ENCODE data around the gene MSL3B.

Gene MSL3B

GRCh38 chr2:233839447-233839820 is 28.8 kb downstream of the MSL3B start:
- no peak for DNase-seq
- no peaks in the 10 kb centered on the region for H3K27me3 Mint-ChIP-seq (ENCODE audit: low read depth)
- peaks cover 10% of the 10 kb centered on the region for H3K4me1 Mint-ChIP-seq (ENCODE audit: low read depth)
- CTCF ChIA-PET = no interaction called here
- no peaks in the 10 kb centered on the region for H3K9me3 Mint-ChIP-seq
- H3K36me3 Mint-ChIP-seq (ENCODE audit: low read depth) = peaks cover 96% of the 10 kb centered on the region
- H3K4me3 Mint-ChIP-seq = no peak overlapping the region
- intact Hi-C loops (cut with micrococcal nuclease) = no loop called here
- H3K27ac Mint-ChIP-seq = no peak overlapping the region

DNA sequence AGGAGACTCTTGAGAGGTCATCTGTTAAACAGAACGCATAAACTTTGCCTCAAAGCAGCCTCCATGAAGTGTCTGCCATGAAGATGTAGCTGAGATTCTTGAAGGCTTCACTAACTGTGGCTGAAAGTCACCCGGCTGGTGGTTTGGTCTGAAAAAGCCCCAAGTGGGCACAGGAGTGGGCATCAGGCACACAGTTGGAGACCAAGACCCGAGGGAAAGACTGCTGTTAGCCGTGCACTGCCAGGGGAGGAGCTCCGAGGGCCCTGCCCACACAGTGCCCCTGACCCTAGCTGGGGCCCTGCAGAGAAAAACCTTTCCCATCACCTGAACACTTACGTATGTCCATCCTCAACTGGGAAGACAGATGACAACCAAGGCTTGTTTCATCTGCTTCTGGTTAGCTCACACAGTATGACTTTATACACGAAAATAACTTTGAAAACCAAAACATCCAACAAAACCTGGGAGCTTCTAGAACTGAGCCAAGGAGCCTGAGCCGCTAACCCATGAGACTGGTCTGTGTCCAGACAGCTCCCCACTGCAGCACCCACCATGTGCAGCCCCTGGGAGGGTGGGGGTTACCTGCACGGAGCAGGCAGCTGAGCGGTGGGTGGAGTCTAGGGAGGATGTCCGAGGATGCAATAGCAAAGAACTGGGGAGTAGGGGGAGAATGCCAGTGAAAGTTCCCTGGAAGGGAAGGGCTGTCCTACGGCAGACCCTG is 29.3 kb downstream of the MSL3B start:
- CTCF ChIA-PET = no interaction called here
- Mint-ChIP-seq H3K4me1 (ENCODE audit: low read depth) (peaks cover 10% of the 10 kb centered on the region), H3K36me3 (ENCODE audit: low read depth) (peaks cover 92% of the 10 kb centered on the region), H3K9me3 (no peaks in the 10 kb centered on the region), H3K4me3 (no peak overlapping the region), H3K27ac (no peak overlapping the region), H3K27me3 (ENCODE audit: low read depth) (no peaks in the 10 kb centered on the region)
- DNase-seq = no peak
- intact Hi-C loops (cut with micrococcal nuclease) = no loop called here

- Mint-ChIP-seq H3K4me1 (ENCODE audit: low read depth) (peaks cover 10% of the 10 kb centered on the region), H3K27ac (no peak overlapping the region), H3K4me3 (no peak overlapping the region), H3K36me3 (ENCODE audit: low read depth) (peaks cover 85% of the 10 kb centered on the region), H3K27me3 (ENCODE audit: low read depth) (no peaks in the 10 kb centered on the region), H3K9me3 (no peaks in the 10 kb centered on the region)
- no peak for DNase-seq
- CTCF ChIA-PET = no interaction called here
- intact Hi-C loops (cut with micrococcal nuclease) = no loop called here
These were observed 29.9 kb downstream of the MSL3B start for GRCh38 chr2:233838251-233838650.

GRCh38 chr2:233837694-233838229 is 30.4 kb downstream of the MSL3B start:
- no peaks in the 10 kb centered on the region for H3K27me3 Mint-ChIP-seq (ENCODE audit: low read depth)

DNA sequence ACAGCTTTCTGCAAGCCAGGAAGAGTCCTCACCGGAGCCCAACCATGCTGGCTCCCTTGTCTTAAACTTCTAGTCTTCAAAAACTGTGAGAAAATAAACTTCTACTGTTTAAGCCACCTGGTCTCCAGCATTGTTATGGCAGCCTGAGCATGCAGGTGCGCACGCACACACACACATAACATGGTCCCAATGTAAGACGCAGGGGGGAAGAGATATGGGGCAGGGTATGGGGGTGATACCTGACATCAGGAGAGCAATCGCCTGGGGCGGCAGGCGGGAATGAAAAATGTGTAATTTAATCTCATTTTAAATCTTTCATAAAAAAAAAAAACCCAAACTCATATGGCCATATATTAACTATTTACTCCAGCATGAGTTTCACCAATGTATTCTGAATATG is 31.8 kb downstream of the MSL3B start:
- intact Hi-C loops (cut with micrococcal nuclease) = no loop called here
- no peak overlapping the region for H3K27ac Mint-ChIP-seq
- H3K4me3 Mint-ChIP-seq = no peak overlapping the region
- peaks cover 67% of the 10 kb centered on the region for H3K36me3 Mint-ChIP-seq (ENCODE audit: low read depth)
- no peaks in the 10 kb centered on the region for H3K9me3 Mint-ChIP-seq
- peaks cover 10% of the 10 kb centered on the region for H3K4me1 Mint-ChIP-seq (ENCODE audit: low read depth)
- CTCF ChIA-PET = no interaction called here
- H3K27me3 Mint-ChIP-seq (ENCODE audit: low read depth) = no peaks in the 10 kb centered on the region
- DNase-seq = no peak

More at GRCh38 chr2:233837694-233838229, 30.4 kb downstream of the MSL3B start:
- CTCF ChIA-PET = interaction anchor here (0.7 kb wide), 1 partner anchor 110 kb away, joined by 5 read pairs; no protein-coding TSS in a partner anchor
- peaks cover 10% of the 10 kb centered on the region for H3K4me1 Mint-ChIP-seq (ENCODE audit: low read depth)
- no peak for DNase-seq
- H3K27ac Mint-ChIP-seq = no peak overlapping the region
- H3K4me3 Mint-ChIP-seq = no peak overlapping the region
- H3K36me3 Mint-ChIP-seq (ENCODE audit: low read depth) = peaks cover 81% of the 10 kb centered on the region
- intact Hi-C loops (cut with micrococcal nuclease) = no loop called here
- no peaks in the 10 kb centered on the region for H3K9me3 Mint-ChIP-seq

- DNase-seq = no peak
- intact Hi-C loops (cut with micrococcal nuclease) = no loop called here
- H3K27me3 Mint-ChIP-seq (ENCODE audit: low read depth) = no peaks in the 10 kb centered on the region
- no peak overlapping the region for H3K4me3 Mint-ChIP-seq
- CTCF ChIA-PET = interaction anchor here (1.4 to 1.7 kb wide), 2 partner anchors 11 to 124 kb away, joined by 3 read pairs; no protein-coding TSS in a partner anchor
- H3K27ac Mint-ChIP-seq = no peak overlapping the region
- peaks cover 10% of the 10 kb centered on the region for H3K4me1 Mint-ChIP-seq (ENCODE audit: low read depth)
- H3K9me3 Mint-ChIP-seq = no peaks in the 10 kb centered on the region
- peaks cover 58% of the 10 kb centered on the region for H3K36me3 Mint-ChIP-seq (ENCODE audit: low read depth)
These were observed 32.7 kb downstream of the MSL3B start for GRCh38 chr2:233835230-233836186.

- Mint-ChIP-seq H3K4me1 (ENCODE audit: low read depth) (peaks cover 2% of the 10 kb centered on the region), H3K9me3 (no peaks in the 10 kb centered on the region), H3K36me3 (ENCODE audit: low read depth) (peaks cover 36% of the 10 kb centered on the region), H3K27me3 (ENCODE audit: low read depth) (no peaks in the 10 kb centered on the region), H3K4me3 (no peak overlapping the region), H3K27ac (no peak overlapping the region)
- intact Hi-C loops (cut with micrococcal nuclease) = no loop called here
- DNase-seq = no peak
- CTCF ChIA-PET = interaction anchor here (0.5 kb wide), 1 partner anchor 165 kb away, joined by 4 read pairs; no protein-coding TSS in a partner anchor
These were observed 34.8 kb downstream of the MSL3B start for GRCh38 chr2:233833345-233833744.

DNA sequence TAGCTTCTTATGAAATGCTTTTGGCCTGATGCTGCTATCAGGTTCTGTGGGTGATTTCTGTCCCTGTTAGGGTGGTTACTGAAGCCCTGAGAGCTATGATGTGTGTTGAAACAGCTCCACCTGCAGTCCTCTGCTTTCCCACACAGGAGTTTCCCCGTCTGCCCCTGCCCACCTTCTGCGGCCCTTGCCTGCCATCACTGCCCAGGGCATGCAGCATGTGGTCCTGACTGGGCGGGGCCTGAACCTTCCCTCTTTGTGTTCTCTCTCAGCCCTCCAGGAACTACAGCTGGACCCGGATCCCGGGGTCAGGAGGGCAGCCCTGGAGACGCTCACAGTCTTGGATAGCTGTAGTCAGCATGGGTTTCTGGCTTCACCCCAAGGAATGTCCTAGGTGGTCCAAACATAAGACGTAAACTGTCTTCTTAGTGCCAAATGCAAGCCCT is 35.3 kb downstream of the MSL3B start:
- Mint-ChIP-seq H3K4me3 (no peak overlapping the region), H3K4me1 (ENCODE audit: low read depth) (no peaks in the 10 kb centered on the region), H3K36me3 (ENCODE audit: low read depth) (peaks cover 32% of the 10 kb centered on the region), H3K27me3 (ENCODE audit: low read depth) (no peaks in the 10 kb centered on the region), H3K27ac (no peak overlapping the region), H3K9me3 (no peaks in the 10 kb centered on the region)
- CTCF ChIA-PET = interaction anchor here (0.5 to 0.7 kb wide), 2 partner anchors 55 to 165 kb away, joined by 4 read pairs; no protein-coding TSS in a partner anchor
- no peak for DNase-seq
- intact Hi-C loops (cut with micrococcal nuclease) = no loop called here

DNA sequence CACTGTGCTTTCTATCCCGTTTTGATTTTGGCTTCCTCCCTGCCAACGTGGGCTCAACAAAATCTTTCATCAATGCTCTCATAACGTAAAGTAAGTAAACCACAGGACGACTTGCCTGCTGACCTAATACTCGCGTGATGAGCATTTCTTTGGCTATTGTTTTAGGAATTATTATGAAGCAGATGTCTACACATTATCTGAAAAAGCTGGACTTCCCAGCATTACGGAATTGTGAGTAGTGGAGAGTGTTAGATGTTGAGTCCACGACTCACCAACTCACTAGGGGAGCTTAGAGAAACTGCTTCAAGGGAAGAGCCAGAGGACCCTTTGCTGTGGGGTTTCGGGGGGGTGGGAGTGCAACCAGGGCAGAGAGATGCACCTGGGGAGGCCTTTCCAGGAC is 35.8 kb downstream of the MSL3B start:
- Mint-ChIP-seq H3K36me3 (ENCODE audit: low read depth) (peaks cover 27% of the 10 kb centered on the region), H3K27ac (no peak overlapping the region), H3K4me1 (ENCODE audit: low read depth) (no peaks in the 10 kb centered on the region), H3K27me3 (ENCODE audit: low read depth) (no peaks in the 10 kb centered on the region), H3K4me3 (no peak overlapping the region), H3K9me3 (no peaks in the 10 kb centered on the region)
- CTCF ChIA-PET = interaction anchor here (0.7 kb wide), 1 partner anchor 55 kb away, joined by 4 read pairs; no protein-coding TSS in a partner anchor
- intact Hi-C loops (cut with micrococcal nuclease) = no loop called here
- no peak for DNase-seq

DNA sequence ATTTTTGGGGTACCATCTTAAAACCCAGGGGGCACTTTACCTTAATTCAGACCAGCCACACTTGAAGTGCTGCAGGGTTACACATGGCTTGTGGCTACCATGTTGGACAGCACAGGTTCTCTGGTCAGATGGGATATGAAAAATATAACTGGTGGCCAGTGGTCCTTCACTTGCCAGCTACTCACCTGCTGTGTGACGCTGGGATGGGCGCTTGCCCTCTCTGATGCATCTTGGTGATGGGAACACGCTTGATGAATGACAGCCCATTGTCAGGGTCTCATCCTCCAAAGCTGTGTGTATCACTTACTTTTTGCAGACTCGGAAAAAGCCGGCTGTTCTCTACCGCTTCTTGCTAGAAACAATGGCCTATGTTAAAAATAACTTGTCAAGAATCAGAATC is 36.3 kb downstream of the MSL3B start:
- Mint-ChIP-seq H3K4me1 (ENCODE audit: low read depth) (no peaks in the 10 kb centered on the region), H3K9me3 (no peaks in the 10 kb centered on the region), H3K4me3 (no peak overlapping the region), H3K27ac (no peak overlapping the region), H3K27me3 (ENCODE audit: low read depth) (no peaks in the 10 kb centered on the region), H3K36me3 (ENCODE audit: low read depth) (peaks cover 22% of the 10 kb centered on the region)
- no peak for DNase-seq
- CTCF ChIA-PET = interaction anchor here (0.7 kb wide), 1 partner anchor 56 kb away, joined by 4 read pairs; no protein-coding TSS in a partner anchor
- intact Hi-C loops (cut with micrococcal nuclease) = no loop called here

DNA sequence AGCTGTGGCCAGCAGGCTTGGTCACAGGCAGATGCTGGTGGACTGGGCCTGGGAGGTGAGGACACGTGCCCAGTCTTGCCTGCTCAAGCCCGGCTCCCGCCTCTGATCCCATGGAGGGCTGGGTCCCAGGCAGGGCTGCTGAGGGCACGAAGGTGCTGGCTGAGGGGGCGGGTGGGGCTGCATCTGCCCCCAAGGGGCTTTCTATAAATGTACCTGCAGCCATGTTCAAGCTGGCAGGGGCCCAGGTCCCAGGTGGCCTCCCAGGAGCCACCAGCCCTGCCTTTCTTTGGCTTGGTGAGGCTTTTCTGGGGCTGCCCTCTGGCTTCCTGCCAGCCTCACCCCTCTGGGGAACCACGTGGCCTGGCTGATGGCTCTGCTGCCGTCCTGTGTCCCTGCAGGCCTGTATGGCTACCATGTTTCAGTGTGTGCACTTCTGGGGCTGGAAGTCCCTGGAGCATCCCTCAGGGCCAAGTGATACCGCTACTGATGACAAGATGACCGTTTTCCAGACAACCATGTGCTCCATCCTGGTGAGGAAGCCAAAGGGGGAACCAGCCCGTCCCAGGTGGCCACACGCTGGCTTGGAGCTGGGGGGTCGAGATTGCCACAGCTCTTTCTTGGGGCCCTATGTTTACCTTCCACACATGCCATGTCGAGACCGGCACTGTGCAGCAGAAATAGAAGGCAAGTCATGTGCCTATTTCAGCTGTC is 37.0 kb downstream of the MSL3B start:
- Mint-ChIP-seq H3K27ac (no peak overlapping the region), H3K27me3 (ENCODE audit: low read depth) (no peaks in the 10 kb centered on the region), H3K36me3 (ENCODE audit: low read depth) (peaks cover 15% of the 10 kb centered on the region), H3K4me3 (no peak overlapping the region), H3K4me1 (ENCODE audit: low read depth) (no peaks in the 10 kb centered on the region), H3K9me3 (no peaks in the 10 kb centered on the region)
- DNase-seq = no peak
- CTCF ChIA-PET = interaction anchor here (0.5 kb wide), 1 partner anchor 23 kb away, joined by 3 read pairs; the partner anchor contains the start of gene HJURP
- intact Hi-C loops (cut with micrococcal nuclease) = no loop called here

Data from activated naive CD4-positive, alpha-beta T cell treated with anti-CD3 and anti-CD28 coated beads for 36 hours (primary cell).